Stimulated activated CD8-positive, alpha-beta memory T cell treated with anti-CD3 and anti-CD28 coated beads, Interleukin-4, amount 100 ng/mL, for 48 hours (primary cell): ENCODE results near the gene PRKAG2.

Experiments
- DNase-seq: peaks from one replicate; pipeline ENCODE4 v3.0.0-alpha.2; 2020

PRKAG2 gene

DNA sequence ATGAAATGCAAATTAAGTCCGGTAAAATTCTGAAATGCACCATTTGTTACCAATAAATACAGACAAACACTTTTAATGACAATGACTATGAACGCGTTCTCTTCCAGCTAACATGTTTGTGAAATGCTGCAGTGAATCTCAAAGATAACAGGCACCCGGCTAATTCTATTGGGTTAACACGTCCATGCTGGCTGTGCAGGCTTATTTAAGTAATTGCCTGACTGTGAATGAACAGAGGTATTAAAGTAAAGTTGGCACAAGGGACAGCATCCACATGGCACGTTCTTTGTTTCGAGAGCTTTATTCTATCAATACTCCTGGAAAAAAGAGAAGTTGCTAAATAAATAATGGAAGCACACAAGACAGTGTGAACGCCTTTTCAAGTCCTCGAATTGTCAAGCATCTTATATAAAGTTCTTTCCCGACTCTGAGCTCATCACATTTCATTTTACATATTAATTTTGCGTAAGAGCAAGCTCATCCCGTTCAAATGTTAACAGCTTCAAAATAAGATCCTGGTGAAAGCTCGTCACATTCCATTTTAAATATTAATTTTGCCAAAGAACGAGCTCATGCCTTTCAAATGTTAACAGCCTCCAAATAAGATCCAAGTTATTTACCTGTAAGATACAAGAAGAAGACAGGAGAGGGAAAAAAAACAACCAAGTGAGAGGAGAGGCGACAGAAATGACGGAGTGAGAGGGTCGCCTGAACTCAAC is 245.9 kb downstream of the PRKAG2 start:
- DNase-seq = no peak

DNA sequence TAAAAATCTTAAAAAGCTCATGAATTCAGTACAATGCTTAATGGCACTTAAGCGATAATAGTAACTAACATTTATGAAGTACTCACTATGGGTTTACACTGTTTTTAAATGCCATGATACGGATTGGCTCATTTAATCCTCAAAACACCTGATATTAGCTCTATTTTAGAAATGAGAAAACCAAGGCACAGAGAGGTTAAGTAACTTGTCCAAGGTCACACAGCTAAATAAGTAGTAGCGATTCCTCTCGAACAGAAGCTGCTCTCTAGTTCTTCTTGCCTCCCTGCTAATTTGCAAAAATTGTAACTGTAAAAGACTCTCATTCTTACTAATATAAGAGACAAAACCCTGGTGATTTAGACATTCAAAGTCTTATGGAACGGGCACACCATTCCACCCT is 246.6 kb downstream of the PRKAG2 start:
- no peak for DNase-seq

DNA sequence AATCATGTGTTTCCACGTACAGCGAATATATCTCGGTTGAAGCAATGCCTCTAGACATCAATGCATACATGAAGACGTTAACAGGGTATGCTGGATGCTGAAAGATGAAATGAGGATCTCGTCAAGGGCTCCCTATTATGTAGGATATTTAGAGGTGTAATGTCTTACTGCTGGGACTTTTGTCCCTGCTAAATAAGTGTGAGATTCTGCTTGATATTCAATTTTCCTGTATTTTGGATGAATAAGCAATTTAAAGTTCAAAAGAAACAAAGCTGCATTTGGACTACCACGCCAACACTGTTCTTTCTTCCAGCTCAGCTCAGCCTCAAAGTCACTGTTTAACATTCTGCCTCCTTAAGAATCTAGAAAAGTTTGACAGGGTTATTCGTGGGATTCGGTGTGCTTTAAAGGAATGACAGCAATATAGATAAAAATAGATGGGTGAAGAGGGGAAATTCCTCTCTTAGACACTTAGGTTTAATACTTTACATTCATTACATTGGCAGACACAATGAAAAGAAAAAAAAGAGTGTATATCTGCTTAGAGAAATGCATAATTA is 247.1 kb downstream of the PRKAG2 start:
- no peak for DNase-seq

DNA sequence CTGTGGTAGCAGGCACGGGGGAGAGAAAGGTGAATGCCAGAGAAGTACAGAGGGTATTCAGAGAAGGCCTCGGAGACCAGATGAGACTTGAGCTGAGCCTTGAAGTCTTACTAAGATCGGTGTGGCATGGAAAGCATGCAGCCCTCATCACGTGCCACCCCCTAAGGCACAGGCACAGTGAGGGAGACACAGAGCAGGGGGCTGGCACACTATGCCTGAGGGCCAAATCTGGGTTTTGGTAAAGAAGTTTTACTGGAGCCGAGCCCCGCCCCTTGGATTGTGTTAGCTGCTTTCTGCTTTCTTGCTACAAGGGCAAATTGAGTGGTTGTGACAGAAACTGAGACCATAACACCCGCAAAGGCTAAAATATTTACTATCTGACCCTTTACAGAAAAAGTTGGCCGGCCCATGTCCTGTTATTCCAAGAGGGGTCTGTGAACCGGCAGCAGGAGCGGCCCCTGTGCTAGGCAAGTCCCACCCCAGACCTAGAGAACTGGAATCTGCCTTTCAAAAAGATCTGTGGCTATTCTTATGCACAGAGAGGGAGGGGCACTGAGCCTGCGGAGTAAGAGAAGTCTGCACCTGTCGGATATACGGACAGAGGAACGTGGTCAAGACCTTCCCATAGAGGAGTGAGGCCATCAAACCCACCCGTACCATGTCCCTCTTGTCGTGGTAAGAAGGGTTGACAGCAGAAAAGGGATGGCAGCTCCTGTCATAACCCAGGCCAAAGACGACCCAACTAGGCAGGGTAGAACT is 247.9 kb downstream of the PRKAG2 start:
- peak; percentile 10 for DNase-seq

DNA sequence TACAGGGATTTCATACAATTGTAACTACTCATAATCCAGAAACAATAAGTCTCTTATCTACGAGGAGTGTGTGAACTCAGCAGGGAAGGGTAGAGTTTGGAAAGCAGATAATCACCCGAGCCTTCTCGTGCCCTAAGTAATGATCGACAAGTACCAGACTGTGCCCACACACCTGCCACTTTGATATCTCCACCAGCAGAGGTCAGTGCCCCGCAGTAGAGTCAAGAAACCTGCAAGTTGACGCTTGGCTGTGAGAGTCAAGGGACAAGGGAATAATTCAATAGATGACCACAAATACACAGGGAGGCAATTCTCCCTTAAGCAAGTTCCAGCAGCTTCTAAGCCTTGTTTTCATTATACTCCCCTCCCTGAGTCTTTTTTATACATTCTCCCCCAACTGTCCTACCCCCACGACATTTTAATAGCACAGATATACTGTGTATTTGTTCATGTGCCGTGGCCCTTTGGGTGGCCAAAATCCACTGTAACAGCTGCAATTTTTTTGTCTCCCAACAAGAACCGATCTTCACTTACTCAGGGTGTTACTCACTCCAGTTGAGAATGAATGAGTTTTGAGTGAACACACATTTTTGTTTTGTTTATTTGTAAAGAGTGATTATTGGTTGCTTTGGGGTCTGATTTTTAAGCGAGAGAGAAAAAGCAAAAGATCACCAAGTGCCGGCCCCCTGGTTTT is 250.3 kb downstream of the PRKAG2 start:
- peak; percentile 29 for DNase-seq

DNA sequence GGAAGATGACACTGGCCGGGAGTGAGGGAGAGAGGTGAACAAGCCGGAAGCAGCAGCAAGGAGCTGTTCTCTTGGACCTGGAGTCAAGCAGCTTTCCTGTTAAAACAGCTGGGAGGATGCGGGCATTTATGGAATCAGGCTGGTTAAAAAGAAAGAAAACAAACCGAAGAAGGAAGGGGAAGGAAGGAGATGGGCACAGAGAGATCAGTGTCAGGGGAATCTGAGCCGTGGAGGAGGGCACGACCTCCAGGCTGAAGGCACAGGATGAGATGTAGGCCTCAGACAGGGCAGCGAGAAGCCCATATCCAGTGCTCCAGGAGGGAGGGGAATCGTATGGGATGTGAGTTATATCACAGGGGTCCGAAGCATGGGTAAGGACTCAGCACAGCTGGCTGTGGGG is 251.3 kb downstream of the PRKAG2 start:
- peak; percentile 7 for DNase-seq

DNA sequence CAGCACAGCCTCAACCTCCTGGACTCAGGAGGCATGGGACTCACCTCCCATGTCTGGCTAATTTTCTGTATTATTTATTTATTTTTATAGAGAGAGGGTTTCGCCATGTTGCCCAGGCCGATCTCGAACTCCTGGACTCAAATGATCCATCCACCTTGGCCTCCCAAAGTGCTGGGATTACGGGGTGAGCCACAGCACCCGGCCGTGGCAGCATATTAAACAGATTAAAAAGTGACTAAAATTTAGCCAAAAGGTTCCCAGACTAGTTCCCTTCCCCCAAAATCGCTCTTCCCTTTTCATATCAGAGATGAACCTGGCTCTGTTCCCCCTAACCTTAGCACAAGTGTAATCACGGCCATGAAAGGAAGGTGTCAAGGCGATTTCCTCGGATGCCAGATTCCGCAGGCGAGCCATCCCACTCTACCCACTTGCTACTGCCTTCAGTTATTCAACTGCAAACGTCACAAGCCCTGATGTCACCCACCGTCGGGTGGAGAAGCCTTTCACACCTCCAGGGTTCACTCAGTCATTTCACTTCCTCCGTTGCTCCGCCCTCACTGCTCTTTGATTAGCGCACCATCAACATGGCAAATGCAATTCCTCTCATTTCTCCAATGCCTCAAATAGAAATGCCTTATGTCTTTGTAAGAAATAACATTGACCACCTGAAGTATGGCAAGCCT is 252.5 kb downstream of the PRKAG2 start:
- peak; percentile 23 for DNase-seq

DNA sequence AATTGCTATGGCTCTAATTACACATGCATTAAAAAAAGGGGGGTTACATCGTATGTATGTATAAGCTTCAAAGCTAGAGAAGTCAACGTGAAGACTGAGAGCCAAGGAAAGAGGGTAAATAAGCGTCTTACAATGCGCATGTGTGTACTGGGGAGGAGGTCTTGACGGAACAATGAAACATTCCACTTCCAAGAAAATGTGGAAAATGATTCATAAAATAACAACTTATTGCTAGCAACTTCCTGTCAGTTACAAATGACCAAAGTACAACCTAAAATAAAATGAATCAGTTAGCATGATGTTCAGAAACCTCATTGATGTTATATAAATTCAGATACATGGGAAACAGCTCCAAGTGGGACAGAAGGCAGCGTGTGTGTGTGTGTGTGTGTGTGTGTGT is 253.1 kb downstream of the PRKAG2 start:
- no peak for DNase-seq

DNA sequence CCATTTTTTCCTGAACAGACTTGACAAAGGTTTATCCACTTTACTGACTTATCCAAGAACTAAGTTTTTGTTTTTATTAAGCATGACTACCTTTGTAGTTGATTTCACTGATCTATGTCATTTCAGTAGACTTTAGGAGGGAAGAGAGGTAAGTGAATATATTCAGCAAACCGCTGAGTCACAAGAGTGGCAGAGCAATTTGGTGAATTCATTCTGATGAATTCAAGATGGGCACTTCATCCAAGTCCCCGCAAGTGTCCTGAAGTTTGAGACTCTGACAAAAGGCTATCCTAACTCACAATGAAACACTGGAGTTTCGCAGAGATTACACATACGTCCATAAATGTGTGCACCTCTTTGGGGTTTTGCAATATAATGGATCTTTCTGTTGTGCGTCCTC is 255.0 kb downstream of the PRKAG2 start:
- no peak for DNase-seq

DNA sequence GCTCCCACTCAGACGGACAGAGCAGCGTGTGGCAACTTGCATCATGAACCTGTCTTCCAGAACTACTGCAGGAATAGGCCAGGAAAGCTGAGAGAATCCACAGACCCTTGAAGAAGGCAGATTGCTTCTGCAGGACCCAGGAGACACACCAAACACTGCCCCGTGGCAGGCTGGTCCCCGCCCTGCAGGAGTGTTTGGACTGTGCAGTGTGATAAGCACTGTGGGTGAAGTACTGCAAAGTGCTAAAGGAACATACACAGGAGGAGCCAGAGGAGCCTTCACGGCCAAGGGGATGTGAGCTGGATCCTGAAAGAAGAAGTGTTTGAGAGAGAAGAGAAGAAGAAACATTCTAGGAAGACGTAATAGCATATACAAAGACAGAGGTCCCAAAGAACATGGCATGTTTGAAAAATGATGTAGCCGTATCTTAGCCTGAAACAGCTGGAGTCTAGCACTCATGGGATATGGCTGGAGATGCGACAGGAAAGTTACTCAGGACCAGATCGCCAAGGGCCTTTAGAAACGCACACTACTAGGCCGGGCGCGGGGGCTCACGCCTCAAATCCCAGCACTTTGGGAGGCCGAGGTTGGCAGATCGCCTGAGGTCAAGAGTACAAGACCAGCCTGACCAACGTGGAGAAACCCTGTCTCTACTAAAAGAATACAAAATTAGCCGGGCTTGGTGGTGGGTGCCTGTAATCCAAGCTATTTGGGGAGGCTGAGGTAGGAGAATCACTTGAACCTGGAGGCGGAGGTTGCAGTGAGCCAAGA is 260.3 kb downstream of the PRKAG2 start:
- DNase-seq = peak; percentile 13

DNA sequence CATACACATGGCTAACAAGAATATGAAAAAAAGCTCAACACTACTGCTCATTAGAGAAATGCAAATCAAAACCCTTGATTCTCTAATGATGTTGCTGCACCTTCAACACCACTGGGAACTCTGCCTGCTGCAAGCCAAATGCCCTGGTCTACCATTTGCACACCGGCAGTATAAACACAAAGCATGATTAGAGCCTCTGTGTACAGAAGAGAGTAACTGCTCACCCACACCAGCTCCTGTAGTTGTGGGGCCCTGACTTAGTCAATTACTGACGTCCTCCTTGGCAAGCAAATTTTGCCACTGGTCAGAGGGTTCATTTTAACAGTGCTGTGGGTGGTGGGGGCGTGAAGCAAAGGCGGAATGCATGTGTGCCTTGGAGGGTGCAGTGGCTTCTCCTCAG is 261.1 kb downstream of the PRKAG2 start:
- no peak for DNase-seq

DNA sequence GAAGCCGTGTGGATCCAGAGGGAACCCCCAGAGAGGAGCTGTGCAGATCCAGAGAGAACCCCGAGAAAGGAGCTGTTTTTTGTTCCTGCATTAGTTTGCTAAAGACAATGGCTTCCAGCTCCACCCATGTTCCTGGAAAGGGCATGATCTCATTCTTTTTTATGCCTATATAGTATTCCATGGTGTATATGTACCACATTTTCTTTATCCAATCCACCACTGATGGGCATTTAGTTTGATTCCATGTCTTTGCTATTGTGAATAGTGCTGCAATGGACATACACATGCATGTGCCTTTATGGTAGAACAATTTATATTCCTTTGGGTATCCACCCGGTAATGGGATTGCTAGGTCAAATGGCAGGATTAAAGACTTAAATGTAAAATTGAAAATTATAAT is 261.9 kb downstream of the PRKAG2 start:
- no peak for DNase-seq

DNA sequence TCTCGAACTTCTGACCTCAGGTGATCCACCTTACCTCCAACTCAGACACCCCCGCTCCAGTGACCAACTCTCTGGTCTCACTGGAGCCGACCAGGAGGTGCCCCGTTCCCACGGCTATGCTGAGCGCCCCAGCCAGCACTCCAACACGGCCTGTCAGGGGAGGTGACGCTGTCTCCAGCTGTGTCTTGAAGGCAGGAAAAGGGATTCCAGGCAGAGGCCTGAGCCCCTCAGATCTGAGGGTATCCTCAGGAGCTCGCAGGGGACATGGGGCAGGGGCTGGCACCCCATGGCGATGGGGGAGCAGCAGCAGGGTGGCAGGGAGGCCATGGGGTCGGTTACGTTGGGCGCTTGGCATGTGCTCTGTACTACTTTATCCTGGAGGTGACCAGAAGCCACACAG is 262.9 kb downstream of the PRKAG2 start:
- no peak for DNase-seq

DNA sequence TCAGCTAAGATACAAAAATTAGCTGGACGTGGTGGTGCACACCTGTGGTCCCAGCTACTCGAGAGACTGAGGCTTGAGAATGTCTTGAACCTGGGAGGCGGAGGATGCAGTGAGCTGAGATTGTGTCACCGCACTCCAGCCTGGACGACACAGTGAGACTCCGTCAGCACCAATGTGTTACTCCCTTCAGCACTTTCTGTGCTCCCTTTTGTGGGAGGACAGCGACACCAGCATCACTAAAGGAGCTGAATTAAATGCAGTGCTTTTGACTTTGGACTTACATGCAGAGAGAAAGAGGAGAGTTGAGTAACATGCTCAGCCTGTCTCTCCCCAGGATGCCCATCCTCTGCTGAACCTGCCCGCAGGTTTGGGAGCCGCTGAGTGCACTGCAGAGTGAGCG is 265.0 kb downstream of the PRKAG2 start:
- DNase-seq = no peak

DNA sequence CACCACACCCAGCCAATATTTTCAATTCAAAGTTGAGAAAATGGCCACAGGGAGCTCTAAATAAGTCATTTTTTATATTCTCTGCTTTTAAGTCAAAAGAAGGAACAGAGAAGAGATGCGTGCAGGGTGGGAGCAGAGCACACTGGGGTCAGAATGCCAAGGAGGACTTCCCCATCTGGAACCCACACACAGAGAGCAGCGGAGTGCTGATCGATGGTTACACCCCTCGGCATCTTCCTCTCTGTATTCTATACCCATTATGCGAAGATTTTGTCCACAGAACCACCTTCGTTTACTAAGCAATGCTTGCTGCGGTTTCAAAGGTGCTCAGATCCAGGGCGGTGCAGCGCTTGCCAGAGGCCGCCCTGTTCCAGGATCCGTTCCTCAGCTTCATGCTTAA is 265.9 kb downstream of the PRKAG2 start:
- no peak for DNase-seq

DNA sequence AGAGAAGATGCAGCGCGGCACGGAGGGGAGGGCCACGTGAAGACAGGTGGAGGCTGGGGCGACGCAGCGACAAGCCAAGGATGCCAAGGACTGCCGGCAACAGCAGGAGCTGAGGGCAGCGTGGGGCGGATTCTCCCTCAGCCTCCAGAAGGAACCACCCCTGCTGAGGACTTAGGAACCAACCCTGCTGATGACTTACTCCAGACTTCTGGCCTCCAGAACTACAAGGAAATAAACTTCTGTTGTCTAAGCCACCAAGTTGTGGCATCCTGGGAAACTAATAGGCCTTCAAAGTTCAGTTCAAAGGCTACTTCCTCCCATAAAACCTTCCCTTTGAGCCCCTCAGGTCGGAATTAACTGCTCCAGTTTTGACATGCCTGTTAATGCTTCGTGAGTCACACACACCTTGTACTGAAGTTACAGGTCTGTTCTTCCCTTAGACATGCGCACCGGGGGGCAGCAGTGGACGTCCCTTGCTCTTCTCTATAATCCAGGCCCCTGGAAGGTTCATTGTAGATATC is 268.8 kb downstream of the PRKAG2 start:
- DNase-seq = no peak

DNA sequence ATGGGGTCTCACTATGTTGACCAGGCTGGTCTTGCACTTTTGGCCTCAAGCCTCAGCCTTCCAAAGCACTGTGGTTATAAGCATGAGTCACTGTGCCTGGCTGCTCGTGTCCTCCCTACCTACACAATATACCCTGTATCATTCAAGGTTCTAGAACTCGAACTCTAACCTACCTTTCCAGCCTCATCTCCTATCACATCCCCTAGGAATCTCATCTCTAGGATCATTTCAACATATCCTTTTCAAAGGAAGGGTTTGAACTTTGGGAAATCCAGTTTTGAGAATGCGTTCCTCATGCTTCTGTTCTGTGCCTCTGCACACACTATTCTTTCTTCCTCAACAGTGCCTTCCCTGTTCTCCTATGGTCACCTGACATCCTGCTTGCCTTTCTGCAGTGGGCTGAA is 269.4 kb downstream of the PRKAG2 start:
- DNase-seq = no peak

DNA sequence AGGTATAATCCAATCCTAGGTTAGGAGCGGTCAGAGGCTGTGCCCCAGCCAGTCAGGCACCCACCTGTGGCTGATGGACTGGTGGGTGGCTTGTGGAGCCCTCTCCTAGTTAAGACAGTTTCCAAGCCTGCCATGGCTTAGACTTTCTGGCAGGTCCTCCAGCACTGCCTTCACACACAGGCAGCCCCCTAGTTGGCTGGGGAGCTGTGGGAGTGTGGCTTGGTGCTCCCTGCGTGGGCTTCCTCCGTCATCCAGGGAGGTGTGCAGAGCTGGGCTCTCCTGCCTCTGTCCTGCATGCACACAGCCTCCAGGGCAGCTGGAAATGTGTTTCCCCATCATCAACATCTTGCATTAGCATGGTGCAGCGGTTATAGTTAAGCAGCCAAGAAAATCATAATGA is 273.0 kb downstream of the PRKAG2 start:
- DNase-seq = no peak

DNA sequence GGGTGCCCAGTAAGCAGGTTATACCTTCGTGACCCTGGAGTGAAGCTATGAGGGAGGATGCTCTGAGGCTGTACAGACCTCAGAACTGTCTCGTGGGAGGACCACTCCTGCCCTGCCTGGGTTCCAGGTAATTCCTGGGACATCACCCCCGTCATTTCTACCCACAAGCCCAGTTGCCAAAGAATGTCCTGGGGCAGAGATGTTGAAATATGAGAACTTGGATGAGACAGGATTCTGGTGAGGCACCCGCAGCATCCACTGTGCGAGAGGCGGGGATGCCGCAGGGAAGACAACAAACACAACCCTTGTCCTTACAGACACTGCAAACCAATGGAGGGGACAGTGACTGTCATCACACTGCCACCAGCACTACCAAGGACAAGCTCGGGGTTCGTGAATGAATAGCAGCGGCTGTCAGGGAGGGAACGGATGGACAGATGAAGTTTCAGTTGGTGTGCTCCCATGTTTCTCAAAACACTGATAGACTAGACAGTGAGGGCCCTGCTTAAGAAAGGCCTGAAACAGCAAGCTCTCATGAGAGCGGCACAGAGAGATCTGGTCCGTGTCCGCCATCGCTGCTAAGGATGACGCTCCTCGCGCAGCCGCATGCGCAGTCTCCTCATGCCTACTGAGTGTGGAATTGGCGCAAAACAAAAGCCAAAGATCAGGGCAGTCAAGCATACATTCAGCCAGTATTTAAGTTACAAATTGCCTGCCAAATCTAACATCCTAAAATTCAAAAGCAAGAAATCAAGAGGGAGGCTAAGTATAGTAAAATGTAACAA is 275.2 kb downstream of the PRKAG2 start:
- DNase-seq = peak; percentile 7

DNA sequence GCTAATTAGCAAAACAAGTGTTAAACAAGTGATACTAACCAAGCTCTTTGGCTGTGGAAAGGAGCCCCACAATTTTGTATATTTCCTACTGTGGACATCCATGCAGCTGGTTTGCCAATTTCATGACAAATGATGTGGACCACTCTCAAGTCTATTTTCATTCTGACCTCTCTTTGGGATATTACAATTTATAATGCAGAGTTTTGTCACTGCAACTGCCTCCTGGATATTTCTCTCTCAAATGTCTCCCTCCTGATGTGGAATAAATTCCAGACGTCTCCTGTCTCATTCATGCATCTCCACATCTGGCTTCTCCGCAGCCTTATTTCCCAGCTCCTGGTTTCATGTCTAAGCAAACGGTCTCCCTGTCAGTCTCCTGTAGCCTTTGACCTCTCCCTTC is 276.6 kb downstream of the PRKAG2 start:
- DNase-seq = no peak
